ENCODE measurements around the gene STXBP6. TPM values are rescaled to one million over a fixed set of nuclear protein-coding genes. Genes with fewer than 3 reads are reported as not detected.
"Not testable (repeated sequence)": the region's sequence is repeated elsewhere in the genome, so short reads cannot be mapped to it uniquely, and the experiment has no call there.

The STXBP6 gene
- total RNA-seq, 1 donor from 2014 or later = 27.1 TPM

- no peak overlapping the region for H2AFZ ChIP-seq (ENCODE audit: low read depth, low read length)
- H3K36me3 ChIP-seq (ENCODE audit: insufficient read depth, low read length) = no peaks in the 10 kb centered on the region
- H3K27me3 Mint-ChIP-seq (ENCODE audit: low read depth, unreplicated experiment) = no peaks in the 10 kb centered on the region
- H3K27me3 ChIP-seq (ENCODE audit: insufficient read depth, low read length) = no peaks in the 10 kb centered on the region
- H3K27ac ChIP-seq (ENCODE audit: low read depth, low read length) = peak overlapping the region; percentile 43
- H3K36me3 Mint-ChIP-seq (ENCODE audit: low read depth, unreplicated experiment) = no peaks in the 10 kb centered on the region
- peak overlapping the region; percentile 51 for H3K9ac ChIP-seq (ENCODE audit: low read length)
- H3K79me2 ChIP-seq (ENCODE audit: insufficient read depth, low read length) = no peaks in the 10 kb centered on the region
- H3K4me3 ChIP-seq (ENCODE audit: insufficient read depth, low read depth, low read length) = no peak overlapping the region
- no peaks in the 10 kb centered on the region for H4K20me1 ChIP-seq (ENCODE audit: insufficient read depth, low read length)
- no peaks in the 10 kb centered on the region for H3K9me3 Mint-ChIP-seq (ENCODE audit: unreplicated experiment)
- TF ChIP-seq EZH2 (IDR thresholded peaks at IDR 0.05; ENCODE audit: insufficient read depth, low read length) = no peak
- TF ChIP-seq CTCF (IDR thresholded peaks at IDR 0.05; ENCODE audit: insufficient read depth, low read depth, low read length) = no peak
- DNase-seq (ENCODE audit: low read depth) (no peak), FAIRE-seq (peak; percentile 50)
- peak overlapping the region; percentile 73 for H3K27ac Mint-ChIP-seq (ENCODE audit: unreplicated experiment)
- peak overlapping the region; percentile 60 for H3K4me2 ChIP-seq (ENCODE audit: low read length)
- no peaks in the 10 kb centered on the region for H3K9me3 ChIP-seq (ENCODE audit: insufficient read depth, low read depth, low read length)
- H3K4me1 Mint-ChIP-seq (ENCODE audit: low read depth, unreplicated experiment) = peaks cover 23% of the 10 kb centered on the region
- peaks cover 12% of the 10 kb centered on the region for H3K4me1 ChIP-seq (ENCODE audit: insufficient read depth, low read length)
- H3K4me3 Mint-ChIP-seq (ENCODE audit: unreplicated experiment) = no peak overlapping the region
Measured at GRCh38 chr14:24965578-24965933, 84.4 kb downstream of the STXBP6 start.

GRCh38 chr14:24964591-24964990 is 85.4 kb downstream of the STXBP6 start:
- no peaks in the 10 kb centered on the region for H3K9me3 Mint-ChIP-seq (ENCODE audit: unreplicated experiment)
- FAIRE-seq (no peak), DNase-seq (ENCODE audit: low read depth) (no peak)
- Histone ChIP-seq H4K20me1 (ENCODE audit: insufficient read depth, low read length) (no peaks in the 10 kb centered on the region), H3K79me2 (ENCODE audit: insufficient read depth, low read length) (no peaks in the 10 kb centered on the region), H3K4me2 (ENCODE audit: low read length) (no peak overlapping the region), H2AFZ (ENCODE audit: low read depth, low read length) (no peak overlapping the region), H3K9ac (ENCODE audit: low read length) (no peak overlapping the region), H3K9me3 (ENCODE audit: insufficient read depth, low read depth, low read length) (no peaks in the 10 kb centered on the region), H3K27ac (ENCODE audit: low read depth, low read length) (no peak overlapping the region), H3K4me1 (ENCODE audit: insufficient read depth, low read length) (peaks cover 12% of the 10 kb centered on the region), H3K27me3 (ENCODE audit: insufficient read depth, low read length) (no peaks in the 10 kb centered on the region), H3K4me3 (ENCODE audit: insufficient read depth, low read depth, low read length) (no peak overlapping the region), H3K36me3 (ENCODE audit: insufficient read depth, low read length) (no peaks in the 10 kb centered on the region)
- H3K4me1 Mint-ChIP-seq (ENCODE audit: low read depth, unreplicated experiment) = peaks cover 19% of the 10 kb centered on the region
- TF ChIP-seq CTCF (IDR thresholded peaks at IDR 0.05; ENCODE audit: insufficient read depth, low read depth, low read length) = no peak
- no peak for TF ChIP-seq EZH2 (IDR thresholded peaks at IDR 0.05; ENCODE audit: insufficient read depth, low read length)
- H3K4me3 Mint-ChIP-seq (ENCODE audit: unreplicated experiment) = no peak overlapping the region
- no peaks in the 10 kb centered on the region for H3K27me3 Mint-ChIP-seq (ENCODE audit: low read depth, unreplicated experiment)
- H3K27ac Mint-ChIP-seq (ENCODE audit: unreplicated experiment) = peak overlapping the region; percentile 75
- H3K36me3 Mint-ChIP-seq (ENCODE audit: low read depth, unreplicated experiment) = no peaks in the 10 kb centered on the region

- DNase-seq (ENCODE audit: low read depth) (no peak), FAIRE-seq (no peak)
- H3K4me3 Mint-ChIP-seq (ENCODE audit: unreplicated experiment) = no peak overlapping the region
- Histone ChIP-seq H3K27ac (ENCODE audit: low read depth, low read length) (no peak overlapping the region), H3K4me3 (ENCODE audit: insufficient read depth, low read depth, low read length) (no peak overlapping the region), H2AFZ (ENCODE audit: low read depth, low read length) (no peak overlapping the region), H3K36me3 (ENCODE audit: insufficient read depth, low read length) (no peaks in the 10 kb centered on the region), H3K4me2 (ENCODE audit: low read length) (no peak overlapping the region), H3K27me3 (ENCODE audit: insufficient read depth, low read length) (no peaks in the 10 kb centered on the region), H4K20me1 (ENCODE audit: insufficient read depth, low read length) (no peaks in the 10 kb centered on the region), H3K9ac (ENCODE audit: low read length) (no peak overlapping the region), H3K9me3 (ENCODE audit: insufficient read depth, low read depth, low read length) (no peaks in the 10 kb centered on the region), H3K79me2 (ENCODE audit: insufficient read depth, low read length) (no peaks in the 10 kb centered on the region), H3K4me1 (ENCODE audit: insufficient read depth, low read length) (peaks cover 12% of the 10 kb centered on the region)
- H3K27me3 Mint-ChIP-seq (ENCODE audit: low read depth, unreplicated experiment) = no peaks in the 10 kb centered on the region
- H3K4me1 Mint-ChIP-seq (ENCODE audit: low read depth, unreplicated experiment) = peaks cover 21% of the 10 kb centered on the region
- TF ChIP-seq CTCF (IDR thresholded peaks at IDR 0.05; ENCODE audit: insufficient read depth, low read depth, low read length) (no peak), EZH2 (IDR thresholded peaks at IDR 0.05; ENCODE audit: insufficient read depth, low read length) (no peak)
- H3K36me3 Mint-ChIP-seq (ENCODE audit: low read depth, unreplicated experiment) = no peaks in the 10 kb centered on the region
- H3K9me3 Mint-ChIP-seq (ENCODE audit: unreplicated experiment) = no peaks in the 10 kb centered on the region
- H3K27ac Mint-ChIP-seq (ENCODE audit: unreplicated experiment) = no peak overlapping the region
Measured at GRCh38 chr14:24964048-24964447, 85.9 kb downstream of the STXBP6 start.

- H3K27me3 Mint-ChIP-seq (ENCODE audit: low read depth, unreplicated experiment); H3K9me3 Mint-ChIP-seq (ENCODE audit: unreplicated experiment): not testable (repeated sequence)
Measured at GRCh38 chr14:24962118-24962517, 87.8 kb downstream of the STXBP6 start.

More at GRCh38 chr14:24962118-24962517, 87.8 kb downstream of the STXBP6 start:
- H3K4me1 Mint-ChIP-seq (ENCODE audit: low read depth, unreplicated experiment) = peaks cover 38% of the 10 kb centered on the region
- H3K36me3 ChIP-seq (ENCODE audit: insufficient read depth, low read length); H3K9ac ChIP-seq (ENCODE audit: low read length); H3K27me3 ChIP-seq (ENCODE audit: insufficient read depth, low read length); H4K20me1 ChIP-seq (ENCODE audit: insufficient read depth, low read length); H3K27ac ChIP-seq (ENCODE audit: low read depth, low read length); FAIRE-seq; H3K4me2 ChIP-seq (ENCODE audit: low read length); H3K4me3 Mint-ChIP-seq (ENCODE audit: unreplicated experiment); H3K36me3 Mint-ChIP-seq (ENCODE audit: low read depth, unreplicated experiment); H2AFZ ChIP-seq (ENCODE audit: low read depth, low read length); H3K4me3 ChIP-seq (ENCODE audit: insufficient read depth, low read depth, low read length); H3K9me3 ChIP-seq (ENCODE audit: insufficient read depth, low read depth, low read length); H3K79me2 ChIP-seq (ENCODE audit: insufficient read depth, low read length); DNase-seq (ENCODE audit: low read depth); H3K27ac Mint-ChIP-seq (ENCODE audit: unreplicated experiment): not testable (repeated sequence)
- peaks cover 12% of the 10 kb centered on the region for H3K4me1 ChIP-seq (ENCODE audit: insufficient read depth, low read length)

Data from astrocyte (in vitro differentiated cells and primary cell).